Stimulated activated CD4-positive, alpha-beta T cell treated with anti-CD3 and anti-CD28 coated beads, Interleukin-12 subunit alpha, Interleukin-12 subunit beta, amount 100 ng/mL, for 48 hours (primary cell): ENCODE data around the gene NTM.
"Not testable (repeated sequence)": the region's sequence is repeated elsewhere in the genome, so short reads cannot be mapped to it uniquely, and the experiment has no call there.

ENCODE experiments used
- DNase-seq, 3 donors: peaks; one replicate each; pipeline ENCODE4 v3.0.0-alpha.2; 2020; ENCODE audit warnings: low read depth in 2 of 3, low spot score in 1 of 3

Gene NTM

GRCh38 chr11:131907371-131907770 lies 537.0 kb downstream of the NTM start:
- no peak for DNase-seq

- DNase-seq, result no peak
Observed at GRCh38 chr11:131908316-131908715, 537.9 kb downstream of the NTM start.

- no peak for DNase-seq
Observed at GRCh38 chr11:131909426-131910177, 539.2 kb downstream of the NTM start.

- DNase-seq, result no peak
Observed at GRCh38 chr11:131910178-131910522, 539.7 kb downstream of the NTM start.

- no peak for DNase-seq
Observed at GRCh38 chr11:131910523-131911387, 540.3 kb downstream of the NTM start.

- DNase-seq, result not testable (repeated sequence)
Observed at GRCh38 chr11:131911388-131912032, 541.1 kb downstream of the NTM start.

GRCh38 chr11:131912134-131912533 lies 541.7 kb downstream of the NTM start:
- no peak for DNase-seq

- DNase-seq, result no peak
Observed at GRCh38 chr11:131913267-131913666, 542.9 kb downstream of the NTM start.

GRCh38 chr11:131914361-131914774 lies 544.0 kb downstream of the NTM start:
- no peak for DNase-seq

- DNase-seq, result no peak
Observed at GRCh38 chr11:131916638-131917037, 546.2 kb downstream of the NTM start.

- no peak for DNase-seq
Observed at GRCh38 chr11:131917634-131918384, 547.4 kb downstream of the NTM start.

GRCh38 chr11:131918663-131919062 lies 548.2 kb downstream of the NTM start:
- no peak for DNase-seq

- DNase-seq, result no peak
Observed at GRCh38 chr11:131922220-131922619, 551.8 kb downstream of the NTM start.

- no peak for DNase-seq
Observed at GRCh38 chr11:131923309-131923708, 552.9 kb downstream of the NTM start.

- DNase-seq, result no peak
Observed at GRCh38 chr11:131924001-131924400, 553.6 kb downstream of the NTM start.

GRCh38 chr11:131924457-131925201 lies 554.2 kb downstream of the NTM start:
- DNase-seq, result no peak

GRCh38 chr11:131925829-131926228 lies 555.4 kb downstream of the NTM start:
- no peak for DNase-seq

- no peak for DNase-seq
Observed at GRCh38 chr11:131928992-131929391, 558.6 kb downstream of the NTM start.

GRCh38 chr11:131932584-131933325 lies 562.3 kb downstream of the NTM start:
- no peak for DNase-seq

GRCh38 chr11:131934006-131934405 lies 563.6 kb downstream of the NTM start:
- DNase-seq, result no peak
